GM18505 (cell line): ENCODE data around the gene TUB.

Experiments used
- ATAC-seq: cut with Tn5 transposase; IDR thresholded peaks from one replicate; pipeline ENCODE4 v1.9.1; 2021; ENCODE audit not compliant: unreplicated experiment
- POLR2A ChIP-seq: IDR thresholded peaks from 4 replicates; pipeline ENCODE4 v1.6.1; 2011; ENCODE audit warnings: borderline replicate concordance; ENCODE audit not compliant: insufficient read depth, insufficient read length; ENCODE audit errors: extremely low read depth

TUB gene

DNA sequence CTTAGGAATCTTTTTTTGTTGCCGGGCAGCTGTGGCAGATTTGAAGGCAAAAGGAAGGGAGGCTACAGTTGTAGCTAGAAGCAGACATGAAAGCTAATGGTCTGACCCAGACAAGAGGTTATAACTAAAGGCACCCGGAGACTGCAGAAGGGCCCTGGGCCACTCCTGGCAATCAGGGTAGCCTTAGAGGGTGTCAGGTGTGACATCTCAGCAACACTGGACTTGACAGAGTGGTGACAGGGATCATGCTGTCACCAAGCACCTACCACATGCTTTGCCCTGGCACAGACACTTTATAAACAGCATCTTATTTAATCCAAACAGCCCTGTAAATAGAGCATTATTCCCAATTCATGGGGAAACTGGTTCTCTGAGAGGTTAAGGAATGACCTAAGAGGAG lies 25.7 kb downstream of the TUB start:
- no peak for TF ChIP-seq POLR2A
- ATAC-seq, result no peak

DNA sequence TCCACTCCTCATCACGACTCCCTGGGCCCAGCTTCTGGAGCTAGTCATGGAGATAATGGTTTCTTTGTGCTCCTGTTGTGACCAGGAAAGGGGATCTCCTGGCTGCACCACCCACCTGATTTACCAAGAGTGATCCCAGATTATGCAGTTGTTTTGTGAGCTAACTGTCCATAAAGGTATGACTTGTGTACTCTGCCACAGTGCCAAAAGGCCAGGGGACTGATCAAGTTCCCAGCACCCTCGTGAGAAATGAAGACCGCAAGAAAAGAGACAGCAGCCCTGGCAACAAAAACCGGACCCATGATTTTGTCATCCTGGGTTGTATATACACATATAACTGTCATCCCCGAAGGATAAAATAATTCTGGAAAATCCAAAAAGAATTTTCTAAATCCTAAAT lies 26.6 kb downstream of the TUB start:
- TF ChIP-seq POLR2A, result no peak

DNA sequence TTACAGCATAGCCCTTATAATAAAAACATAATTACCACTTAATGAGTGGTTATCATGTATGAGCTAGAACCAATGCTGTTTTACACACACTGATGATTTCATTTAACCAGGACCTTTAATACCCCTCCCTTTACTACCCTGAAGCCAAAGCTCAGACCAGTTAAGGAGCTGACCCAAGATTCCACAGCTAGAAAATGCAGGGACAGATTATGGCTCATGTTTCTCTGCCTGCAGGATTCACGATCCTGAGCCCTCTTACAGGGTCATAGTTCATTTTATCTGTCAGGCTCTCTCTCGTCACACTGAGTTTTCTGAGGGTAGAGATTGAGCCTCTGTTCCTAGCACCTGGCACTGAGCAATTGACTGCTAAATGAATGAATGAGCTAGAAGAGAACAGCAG lies 27.4 kb downstream of the TUB start:
- TF ChIP-seq POLR2A, result no peak
- no peak for ATAC-seq

More for the DNA sequence above, 26.6 kb downstream of the TUB start:
- ATAC-seq, result no peak

DNA sequence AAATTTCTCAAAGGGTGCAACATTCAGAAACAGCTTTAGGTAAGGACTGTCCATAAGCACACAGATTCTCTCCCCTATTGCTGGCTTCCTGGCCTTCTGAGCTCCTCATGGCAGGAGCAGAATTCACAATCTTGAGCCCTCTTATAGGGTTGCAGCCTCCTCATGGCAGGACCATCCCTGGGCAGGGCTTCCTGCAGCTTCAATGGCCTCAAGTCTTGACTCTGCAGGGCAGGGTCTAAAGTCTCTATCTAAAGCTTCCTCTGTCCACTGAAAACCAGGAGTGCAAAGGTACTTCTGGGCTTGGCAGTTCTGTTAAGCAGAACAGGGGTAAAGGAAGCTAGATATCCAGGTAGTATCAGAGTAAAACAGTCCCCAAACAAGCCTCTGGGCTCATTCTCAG lies 28.7 kb downstream of the TUB start:
- no peak for TF ChIP-seq POLR2A
- ATAC-seq, result no peak

DNA sequence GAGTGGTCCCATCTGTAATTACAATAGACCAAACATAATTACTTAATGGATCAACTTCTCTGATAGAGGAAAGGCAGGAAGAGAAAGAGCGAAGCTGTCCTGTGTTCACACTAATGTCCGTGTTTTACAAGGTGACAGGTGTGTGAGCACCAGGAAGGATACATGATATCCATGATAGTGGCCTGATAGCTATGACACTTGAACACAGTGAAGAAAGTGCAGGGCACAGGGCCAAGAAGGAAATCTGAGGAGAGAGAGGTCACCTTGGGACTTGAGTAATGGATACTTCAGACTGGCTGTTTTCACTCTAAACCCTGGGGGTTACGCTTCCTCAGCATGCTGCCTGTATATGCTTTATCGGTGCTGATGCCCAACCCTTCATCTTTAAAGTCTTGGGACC lies 29.4 kb downstream of the TUB start:
- no peak for ATAC-seq
- no peak for TF ChIP-seq POLR2A

DNA sequence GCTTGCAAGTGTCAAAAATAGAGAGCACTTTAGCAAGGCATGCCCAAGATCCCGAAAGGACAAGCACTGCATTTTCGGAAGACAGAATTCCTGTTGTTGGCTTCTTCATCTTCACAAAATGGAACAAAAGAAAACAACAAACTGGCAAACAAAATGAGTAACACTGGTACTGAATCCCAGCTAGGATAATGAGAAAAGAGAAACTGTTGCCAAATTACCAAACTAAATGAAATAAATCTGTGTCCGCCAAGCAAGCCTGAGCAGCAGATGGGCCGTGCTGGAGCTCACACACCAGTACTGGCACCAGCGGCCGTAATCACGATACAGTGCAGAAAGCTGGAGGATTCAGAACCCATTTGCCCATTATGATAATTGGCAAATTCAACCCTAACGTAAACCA lies 30.6 kb downstream of the TUB start:
- no peak for TF ChIP-seq POLR2A
- no peak for ATAC-seq

DNA sequence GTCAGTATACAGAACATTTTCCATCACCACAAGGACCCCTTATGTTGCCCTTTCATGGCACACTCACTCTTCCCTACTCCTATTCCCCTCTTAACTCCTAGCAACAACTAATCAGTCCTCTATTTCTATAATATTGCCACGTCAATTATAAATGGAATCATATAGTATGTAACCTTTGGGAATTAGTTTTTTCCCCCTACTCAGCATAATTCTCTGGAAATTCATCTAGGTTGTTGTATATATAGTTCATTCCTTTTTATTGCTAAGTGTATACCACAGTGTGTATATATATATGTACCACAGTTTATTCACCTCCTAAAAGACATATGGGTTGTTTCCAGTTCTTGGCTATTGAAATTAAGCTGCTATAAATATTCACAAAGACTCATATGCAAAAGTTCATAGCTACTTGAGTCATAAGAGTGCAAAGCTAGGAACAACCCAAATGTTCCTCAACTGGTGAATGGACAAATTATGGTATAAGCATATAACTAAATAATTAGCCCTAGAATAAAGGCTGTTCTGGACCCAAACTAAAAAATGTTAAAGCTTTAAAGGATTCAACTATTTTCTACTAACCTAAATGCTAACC lies 41.3 kb downstream of the TUB start:
- TF ChIP-seq POLR2A, result no peak

DNA sequence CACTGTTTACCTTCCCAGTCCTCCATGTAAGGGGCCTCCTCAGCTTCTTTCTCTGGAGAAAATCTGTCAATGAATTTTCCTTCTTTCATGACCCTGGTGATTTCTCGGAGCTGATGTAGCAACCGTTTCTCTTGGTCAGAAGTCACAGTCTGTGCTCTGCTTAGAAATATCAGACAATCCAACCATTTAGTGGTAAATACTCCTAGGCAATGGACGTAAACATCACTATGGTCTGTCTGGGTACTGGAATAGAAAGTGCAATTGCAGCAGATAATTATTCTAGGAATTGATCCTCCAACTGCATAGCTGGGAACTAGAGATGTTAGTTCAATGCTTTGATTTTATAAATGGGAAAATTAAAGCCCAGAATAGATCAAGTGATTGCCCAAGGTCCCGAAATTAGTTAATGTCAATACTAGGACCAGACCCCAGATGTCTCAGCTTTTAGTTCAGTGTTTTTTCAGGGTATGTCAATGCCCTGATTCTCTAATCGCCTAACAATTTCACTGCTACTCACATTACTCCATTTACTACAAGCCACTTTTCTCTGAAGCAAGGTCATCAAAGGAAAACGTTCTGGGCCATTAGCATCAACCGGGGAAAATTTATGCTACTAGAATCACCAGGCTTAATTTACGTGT lies 45.8 kb downstream of the TUB start:
- TF ChIP-seq POLR2A, result no peak
- ATAC-seq, result no peak

More for the DNA sequence above, 41.3 kb downstream of the TUB start:
- no peak for ATAC-seq

DNA sequence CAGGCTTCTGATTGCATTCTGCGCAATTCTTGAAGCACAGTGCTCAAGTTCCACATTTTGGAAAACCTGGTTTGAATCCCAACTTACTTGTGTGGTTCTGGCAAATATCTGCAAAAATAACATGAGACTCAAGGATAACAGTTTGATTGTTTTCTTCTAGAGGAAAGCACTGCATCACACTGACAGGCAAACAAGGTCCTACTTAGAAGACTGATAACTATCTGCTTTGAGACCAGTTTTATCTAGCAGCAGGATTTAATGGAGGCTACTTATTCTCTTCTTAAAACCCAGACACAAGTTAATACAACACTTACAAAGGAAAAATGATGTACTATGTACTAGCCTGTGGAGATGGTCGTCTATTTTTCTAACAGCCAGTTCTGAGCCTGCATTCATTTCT lies 46.4 kb downstream of the TUB start:
- no peak for TF ChIP-seq POLR2A
- no peak for ATAC-seq

DNA sequence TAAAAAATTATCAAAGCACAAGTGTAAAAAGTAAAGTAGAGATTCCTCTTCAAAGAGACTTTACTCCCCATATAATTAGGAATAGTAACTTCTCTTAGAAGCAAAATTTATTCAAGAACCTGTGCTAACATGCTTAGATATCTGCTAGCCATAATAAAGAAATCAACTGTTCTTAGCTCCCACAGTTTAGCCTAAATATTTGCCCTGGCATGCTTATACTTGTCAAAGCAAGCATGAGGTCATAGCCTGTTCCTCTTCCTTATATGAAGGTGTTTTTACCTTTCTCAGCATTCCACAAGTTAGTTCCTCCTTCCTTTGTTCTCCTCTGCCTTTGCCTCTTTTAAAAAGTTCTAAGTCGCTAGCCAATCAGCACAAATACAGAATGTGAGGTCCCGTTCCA lies 57.5 kb downstream of the TUB start:
- no peak for ATAC-seq
- no peak for TF ChIP-seq POLR2A

DNA sequence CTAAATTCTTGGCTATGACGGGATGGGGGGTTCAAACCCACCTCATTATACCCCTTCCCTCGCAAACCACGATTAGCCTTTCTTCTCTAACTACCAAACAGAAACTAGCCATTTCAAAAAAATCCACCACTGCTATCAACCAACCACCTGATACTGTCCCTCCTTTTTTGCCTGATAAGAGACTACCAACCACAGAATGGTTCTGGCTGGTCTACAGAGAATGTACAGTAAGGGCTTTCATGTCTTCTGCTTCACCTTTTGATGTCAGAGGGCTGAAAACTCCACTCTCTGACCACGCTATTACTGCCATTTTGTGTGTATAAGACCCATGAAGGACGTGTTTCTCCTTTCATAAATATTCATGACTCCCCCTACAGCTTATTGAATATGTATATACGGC lies 68.7 kb downstream of the TUB start:
- no peak for TF ChIP-seq POLR2A
- no peak for ATAC-seq
